HUES6 (cell line): ENCODE data around the gene PFKL.
A peak's percentile ranks its signal among the peaks of the same experiment; 100 is the strongest.

Experiments
- H3K27ac ChIP-seq: 2 replicates; pipeline ENCODE4 v1.7.0; 2013; ENCODE audit warnings: low read depth, mild to moderate bottlenecking, low read length, inconsistent platforms
- H3K27me3 ChIP-seq: 2 replicates; pipeline ENCODE4 v1.6.1; 2013; ENCODE audit warnings: low read length; ENCODE audit not compliant: control insufficient read depth, insufficient read depth
- H3K36me3 ChIP-seq: 2 replicates; pipeline ENCODE4 v1.6.1; 2013; ENCODE audit warnings: low read length; ENCODE audit not compliant: control insufficient read depth, insufficient read depth
- H3K4me1 ChIP-seq: 2 replicates; pipeline ENCODE4 v1.6.1; 2013; ENCODE audit warnings: low read length; ENCODE audit not compliant: control insufficient read depth, insufficient read depth
- H3K4me3 ChIP-seq: 2 replicates; pipeline ENCODE4 v1.5.1; 2013; ENCODE audit warnings: low read depth, low read length
- H3K9ac ChIP-seq: one replicate; pipeline ENCODE4 v1.6.1; 2013; ENCODE audit warnings: mild to moderate bottlenecking, low read length
- H3K9me3 ChIP-seq: 2 replicates; pipeline ENCODE4 v1.6.1; 2013; ENCODE audit warnings: low read depth, low read length; ENCODE audit not compliant: control insufficient read depth, insufficient read depth

The PFKL gene

DNA sequence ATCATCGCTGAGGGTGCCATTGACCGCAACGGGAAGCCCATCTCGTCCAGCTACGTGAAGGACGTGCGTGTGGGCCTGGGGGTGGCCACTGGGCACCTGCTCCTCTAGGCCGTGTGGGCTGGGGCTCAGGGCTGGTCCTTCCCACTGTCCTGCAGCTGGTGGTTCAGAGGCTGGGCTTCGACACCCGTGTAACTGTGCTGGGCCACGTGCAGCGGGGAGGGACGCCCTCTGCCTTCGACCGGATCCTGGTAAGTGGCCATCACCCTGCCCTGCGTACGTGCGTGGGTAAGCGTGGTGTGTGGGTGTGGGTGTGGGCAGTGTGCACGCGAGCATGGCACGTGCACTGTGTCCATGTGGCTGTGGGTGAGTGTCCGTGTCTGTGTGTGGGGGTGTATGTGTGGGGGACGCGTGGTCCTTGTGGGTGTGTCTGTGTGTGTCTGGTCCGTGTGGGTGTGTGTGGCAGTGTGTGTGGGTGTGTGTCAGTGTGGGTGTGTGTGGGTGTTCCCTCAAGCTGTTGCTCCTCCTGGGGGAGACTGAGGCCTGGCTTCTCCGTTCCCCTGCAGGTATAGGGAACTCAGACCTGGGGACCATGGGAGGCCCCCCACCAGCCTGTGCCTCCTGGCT is 16.5 kb downstream of the PFKL start:
- Histone ChIP-seq H3K9ac (no peak overlapping the region), H3K36me3 (peaks cover 88% of the 10 kb centered on the region)

GRCh38 chr21:44317241-44317782 is 17.5 kb downstream of the PFKL start:
- Histone ChIP-seq H3K9me3 (no peaks in the 10 kb centered on the region), H3K27ac (no peak overlapping the region), H3K36me3 (peaks cover 86% of the 10 kb centered on the region), H3K4me3 (no peak overlapping the region), H3K4me1 (no peaks in the 10 kb centered on the region), H3K9ac (no peak overlapping the region), H3K27me3 (no peaks in the 10 kb centered on the region)

More for the DNA sequence above, 16.5 kb downstream of the PFKL start:
- Histone ChIP-seq H3K4me1 (no peaks in the 10 kb centered on the region), H3K27me3 (no peaks in the 10 kb centered on the region), H3K27ac (peak overlapping the region; percentile 77), H3K4me3 (no peak overlapping the region), H3K9me3 (no peaks in the 10 kb centered on the region)

DNA sequence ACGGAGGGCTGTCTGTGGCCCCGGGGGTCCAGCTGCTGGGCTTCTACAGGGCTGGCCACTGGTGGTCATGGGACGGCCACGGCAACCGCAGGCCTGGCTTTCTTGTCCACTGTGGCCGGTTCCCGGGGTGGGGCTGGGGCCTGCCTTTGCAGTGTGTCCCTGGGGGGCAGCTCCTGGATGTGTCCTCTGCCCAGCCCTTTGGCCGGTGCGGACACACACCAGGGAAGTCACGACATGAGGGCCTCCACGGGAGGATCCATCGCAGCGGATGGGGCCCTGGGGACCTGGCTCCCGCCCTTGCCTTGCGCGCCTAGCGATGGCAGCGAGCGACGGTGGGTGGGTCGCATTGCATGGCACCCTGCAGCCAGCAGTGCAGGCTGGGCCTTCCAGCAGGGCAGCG is 18.0 kb downstream of the PFKL start:
- H3K4me1 ChIP-seq, result no peaks in the 10 kb centered on the region
- H3K27ac ChIP-seq, result no peak overlapping the region
- peaks cover 86% of the 10 kb centered on the region for H3K36me3 ChIP-seq
- H3K9ac ChIP-seq, result no peak overlapping the region
- H3K4me3 ChIP-seq, result no peak overlapping the region
- no peaks in the 10 kb centered on the region for H3K9me3 ChIP-seq
- no peaks in the 10 kb centered on the region for H3K27me3 ChIP-seq

GRCh38 chr21:44318489-44319285 is 18.8 kb downstream of the PFKL start:
- Histone ChIP-seq H3K36me3 (peaks cover 87% of the 10 kb centered on the region), H3K27ac (no peak overlapping the region), H3K27me3 (no peaks in the 10 kb centered on the region), H3K4me1 (no peaks in the 10 kb centered on the region), H3K9me3 (no peaks in the 10 kb centered on the region), H3K9ac (no peak overlapping the region), H3K4me3 (no peak overlapping the region)

- H3K4me3 ChIP-seq, result no peak overlapping the region
- H3K4me1 ChIP-seq, result no peaks in the 10 kb centered on the region
- H3K36me3 ChIP-seq, result peaks cover 89% of the 10 kb centered on the region
- H3K27ac ChIP-seq, result no peak overlapping the region
- H3K9ac ChIP-seq, result no peak overlapping the region
- H3K9me3 ChIP-seq, result no peaks in the 10 kb centered on the region
- no peaks in the 10 kb centered on the region for H3K27me3 ChIP-seq
Measured at GRCh38 chr21:44319407-44320065, 19.7 kb downstream of the PFKL start.

- Histone ChIP-seq H3K4me1 (no peaks in the 10 kb centered on the region), H3K36me3 (peaks cover 87% of the 10 kb centered on the region), H3K27ac (no peak overlapping the region)
Measured at GRCh38 chr21:44320847-44321246, 21.0 kb downstream of the PFKL start.

GRCh38 chr21:44321846-44322450 is 22.1 kb downstream of the PFKL start:
- no peak overlapping the region for H3K27ac ChIP-seq
- peaks cover 85% of the 10 kb centered on the region for H3K36me3 ChIP-seq

More at GRCh38 chr21:44320847-44321246, 21.0 kb downstream of the PFKL start:
- Histone ChIP-seq H3K4me3 (no peak overlapping the region), H3K27me3 (no peaks in the 10 kb centered on the region), H3K9me3 (no peaks in the 10 kb centered on the region), H3K9ac (no peak overlapping the region)

GRCh38 chr21:44322621-44323325 is 22.9 kb downstream of the PFKL start:
- Histone ChIP-seq H3K4me1 (no peaks in the 10 kb centered on the region), H3K4me3 (no peak overlapping the region), H3K27me3 (no peaks in the 10 kb centered on the region), H3K36me3 (peaks cover 81% of the 10 kb centered on the region), H3K9ac (no peak overlapping the region), H3K27ac (no peak overlapping the region), H3K9me3 (no peaks in the 10 kb centered on the region)

More at GRCh38 chr21:44321846-44322450, 22.1 kb downstream of the PFKL start:
- no peaks in the 10 kb centered on the region for H3K9me3 ChIP-seq
- H3K4me1 ChIP-seq, result no peaks in the 10 kb centered on the region
- no peak overlapping the region for H3K9ac ChIP-seq
- no peaks in the 10 kb centered on the region for H3K27me3 ChIP-seq
- H3K4me3 ChIP-seq, result no peak overlapping the region

GRCh38 chr21:44323591-44323990 is 23.7 kb downstream of the PFKL start:
- Histone ChIP-seq H3K9me3 (no peaks in the 10 kb centered on the region), H3K27ac (no peak overlapping the region; the same call in 1 of the 2 replicates), H3K4me1 (no peaks in the 10 kb centered on the region), H3K9ac (no peak overlapping the region), H3K4me3 (no peak overlapping the region), H3K27me3 (no peaks in the 10 kb centered on the region), H3K36me3 (peaks cover 74% of the 10 kb centered on the region)

- H3K4me1 ChIP-seq, result no peaks in the 10 kb centered on the region
- no peak overlapping the region for H3K4me3 ChIP-seq
- H3K9me3 ChIP-seq, result no peaks in the 10 kb centered on the region
- no peaks in the 10 kb centered on the region for H3K27me3 ChIP-seq
- H3K36me3 ChIP-seq, result peaks cover 67% of the 10 kb centered on the region
- no peak overlapping the region for H3K9ac ChIP-seq
- no peak overlapping the region for H3K27ac ChIP-seq
Measured at GRCh38 chr21:44324106-44324853, 24.4 kb downstream of the PFKL start.
